Testis (tissue), 3 donors: ENCODE measurements around the gene ADGRB3. TPM values are rescaled to one million over a fixed set of nuclear protein-coding genes. Genes with fewer than 3 reads are reported as not detected.
"Not testable (repeated sequence)": the region's sequence is repeated elsewhere in the genome, so short reads cannot be mapped to it uniquely, and the experiment has no call there.

Experiments
- DNase-seq: peaks from one replicate; pipeline ENCODE4 v3.0.0-alpha.2; 2019
- H3K27ac ChIP-seq, 2 donors: fragments of 200-600 bp; sonication (generic); one replicate each; pipeline ENCODE4 v1.5.1; 2019
- H3K27me3 ChIP-seq: fragments of 200-600 bp; sonication (generic); one replicate; pipeline ENCODE4 v1.5.1; 2019
- H3K36me3 ChIP-seq: fragments of 200-600 bp; sonication (generic); one replicate; pipeline ENCODE4 v1.5.1; 2017; ENCODE audit warnings: low read depth; ENCODE audit errors: missing control alignments
- H3K4me1 ChIP-seq: fragments of 200-600 bp; sonication (generic); one replicate; pipeline ENCODE4 v1.5.1; 2019
- H3K4me3 ChIP-seq, 2 donors: fragments of 200-600 bp; sonication (generic); one replicate each; pipeline ENCODE4 v1.5.1; 2017 to 2019
- H3K9me3 ChIP-seq: fragments of 200-600 bp; sonication (generic); one replicate; pipeline ENCODE4 v1.5.1; 2017
- POLR2A ChIP-seq: fragments of 450-650 bp; IDR thresholded peaks from one replicate; pipeline ENCODE4 v1.6.1; 2017; ENCODE audit warnings: antibody characterized with exemption, mild to moderate bottlenecking, moderate library complexity
- WGBS, 2 donors: methylation state at CpG; one replicate each; pipeline ENCODE4 v1.1.5; 2018; 5-methylcytosine and 5-hydroxymethylcytosine counted together
- intact Hi-C: fragments of 100-400 bp; cut with DNase I; formaldehyde crosslinking; loops from one replicate; pipeline ENCODE4 v1.15.1; 2023; ENCODE audit warnings: low total_unique reads
- polyA plus RNA-seq: library from polyadenylated mRNA; stranded (reverse); fragments of 350-450 nt; fragmentation: Illumina TruSeq; extraction: RNeasy Lipid Tissue Mini Kit (QIAGEN cat#74804); gene quantifications from one replicate; pipeline ENCODE4 v1.2.3, GENCODE V29; 2014; ENCODE audit warnings: low read depth, low replicate concordance; ENCODE audit not compliant: insufficient read depth
- total RNA-seq, 2 donors: library from RNA; depleted of rRNA; stranded (reverse); fragments of >200 nt; gene quantifications; one replicate each; pipeline ENCODE4 v1.2.3, GENCODE V29; 2016
- TF ChIP-seq, protein P1 (sequence below), 3 experiments: fragments of 450-650 bp in 2 of 3; fragments of 200-600 bp in 1 of 3; sonication (generic) in 1 of 3; IDR thresholded peaks; one replicate each; pipeline ENCODE4 v1.5.1; 2016 to 2019; ENCODE audit warnings: antibody characterized with exemption in 3 of 3, mild to moderate bottlenecking in 2 of 3, moderate library complexity in 1 of 3

Gene ADGRB3
- total and polyA plus RNA-seq, 3 donors from 2014 or later = 3.2 to 5.7 (median 4.3) TPM

DNA sequence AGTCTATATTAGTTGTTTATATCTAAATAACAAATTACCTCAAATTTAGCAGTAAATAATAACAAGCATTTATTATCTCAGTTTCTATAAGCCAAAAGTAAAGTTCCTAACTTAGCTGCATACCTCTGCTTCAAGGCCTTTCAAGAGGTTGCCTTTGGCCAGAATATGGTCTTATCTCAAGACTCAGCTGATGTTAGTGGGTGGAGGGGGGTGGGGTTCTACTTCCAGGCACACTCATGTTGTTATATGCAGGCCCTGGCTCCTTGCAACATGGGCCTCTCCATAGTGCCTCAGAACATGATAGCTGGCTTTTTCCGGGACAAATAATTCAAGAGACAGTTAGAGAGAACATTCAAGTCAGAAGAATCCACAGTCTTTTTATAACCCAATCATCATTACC lies 266.0 kb downstream of the ADGRB3 start:
- intact Hi-C loops = no loop called here
- H3K4me1 ChIP-seq = no peaks in the 10 kb centered on the region
- no peak for DNase-seq
- H3K27ac ChIP-seq = no peak overlapping the region
- no peak overlapping the region for H3K4me3 ChIP-seq
- no peaks in the 10 kb centered on the region for H3K27me3 ChIP-seq
- no peak for TF ChIP-seq POLR2A
- TF ChIP-seq, protein P1, sequence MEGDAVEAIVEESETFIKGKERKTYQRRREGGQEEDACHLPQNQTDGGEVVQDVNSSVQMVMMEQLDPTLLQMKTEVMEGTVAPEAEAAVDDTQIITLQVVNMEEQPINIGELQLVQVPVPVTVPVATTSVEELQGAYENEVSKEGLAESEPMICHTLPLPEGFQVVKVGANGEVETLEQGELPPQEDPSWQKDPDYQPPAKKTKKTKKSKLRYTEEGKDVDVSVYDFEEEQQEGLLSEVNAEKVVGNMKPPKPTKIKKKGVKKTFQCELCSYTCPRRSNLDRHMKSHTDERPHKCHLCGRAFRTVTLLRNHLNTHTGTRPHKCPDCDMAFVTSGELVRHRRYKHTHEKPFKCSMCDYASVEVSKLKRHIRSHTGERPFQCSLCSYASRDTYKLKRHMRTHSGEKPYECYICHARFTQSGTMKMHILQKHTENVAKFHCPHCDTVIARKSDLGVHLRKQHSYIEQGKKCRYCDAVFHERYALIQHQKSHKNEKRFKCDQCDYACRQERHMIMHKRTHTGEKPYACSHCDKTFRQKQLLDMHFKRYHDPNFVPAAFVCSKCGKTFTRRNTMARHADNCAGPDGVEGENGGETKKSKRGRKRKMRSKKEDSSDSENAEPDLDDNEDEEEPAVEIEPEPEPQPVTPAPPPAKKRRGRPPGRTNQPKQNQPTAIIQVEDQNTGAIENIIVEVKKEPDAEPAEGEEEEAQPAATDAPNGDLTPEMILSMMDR (IDR thresholded peaks at IDR 0.05) = no peak
- no peaks in the 10 kb centered on the region for H3K9me3 ChIP-seq
- WGBS, 2 donors = 93 to 100% methylated on average over 1 of the region's 1 CpG
- H3K36me3 ChIP-seq = no peaks in the 10 kb centered on the region

DNA sequence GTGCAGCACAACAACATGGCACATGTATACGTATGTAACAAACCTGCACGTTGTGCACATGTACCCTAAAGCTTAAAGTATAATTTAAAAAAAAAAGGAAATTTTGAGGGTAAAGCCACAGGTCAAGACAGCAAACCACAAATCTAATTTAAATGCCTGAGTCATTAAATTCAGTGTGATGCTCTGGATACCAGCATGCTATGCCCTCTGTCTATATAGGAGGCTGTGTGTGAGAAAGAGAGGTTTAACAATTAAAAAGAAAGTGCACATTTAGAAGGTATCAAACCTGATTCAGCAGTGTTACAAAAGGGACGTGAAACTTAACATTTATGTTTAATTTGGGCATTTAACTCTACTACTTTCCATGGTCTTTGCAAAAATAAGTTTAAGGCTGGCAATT lies 276.3 kb downstream of the ADGRB3 start:
- intact Hi-C loops = no loop called here
- Histone ChIP-seq H3K36me3 (no peaks in the 10 kb centered on the region), H3K4me1 (no peaks in the 10 kb centered on the region), H3K27me3 (no peaks in the 10 kb centered on the region), H3K4me3 (no peak overlapping the region), H3K9me3 (no peaks in the 10 kb centered on the region), H3K27ac (no peak overlapping the region)
- no peak for TF ChIP-seq POLR2A
- TF ChIP-seq, protein P1 (IDR thresholded peaks at IDR 0.05) = no peak
- no peak for DNase-seq
- 86 to 89% methylated on average over 3 of the region's 3 CpGs for WGBS, 2 donors

DNA sequence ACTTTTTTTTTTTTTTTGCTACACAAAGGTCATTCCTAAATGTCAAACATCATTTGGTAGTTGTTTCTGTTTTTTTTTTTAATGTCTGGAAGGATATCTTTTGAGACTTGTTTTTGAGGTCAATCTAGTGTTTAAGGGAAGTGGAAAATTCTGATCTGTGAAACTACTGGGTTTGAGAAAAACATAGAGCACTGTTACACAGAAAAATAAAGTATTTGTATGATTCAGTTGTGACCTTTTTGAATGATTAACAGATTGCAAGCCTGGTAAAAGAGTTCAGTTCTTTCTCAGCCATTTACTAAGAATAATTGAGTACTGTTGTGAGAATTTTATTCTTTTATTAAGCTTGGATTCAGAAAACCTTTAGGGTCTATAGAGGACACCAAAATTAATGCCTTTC lies 276.7 kb downstream of the ADGRB3 start:
- intact Hi-C loops = no loop called here
- Histone ChIP-seq H3K4me3 (no peak overlapping the region), H3K27me3 (no peaks in the 10 kb centered on the region), H3K36me3 (no peaks in the 10 kb centered on the region), H3K27ac (no peak overlapping the region), H3K4me1 (no peaks in the 10 kb centered on the region), H3K9me3 (no peaks in the 10 kb centered on the region)
- no peak for DNase-seq
- TF ChIP-seq POLR2A = no peak
- TF ChIP-seq, protein P1 (IDR thresholded peaks at IDR 0.05) = no peak

DNA sequence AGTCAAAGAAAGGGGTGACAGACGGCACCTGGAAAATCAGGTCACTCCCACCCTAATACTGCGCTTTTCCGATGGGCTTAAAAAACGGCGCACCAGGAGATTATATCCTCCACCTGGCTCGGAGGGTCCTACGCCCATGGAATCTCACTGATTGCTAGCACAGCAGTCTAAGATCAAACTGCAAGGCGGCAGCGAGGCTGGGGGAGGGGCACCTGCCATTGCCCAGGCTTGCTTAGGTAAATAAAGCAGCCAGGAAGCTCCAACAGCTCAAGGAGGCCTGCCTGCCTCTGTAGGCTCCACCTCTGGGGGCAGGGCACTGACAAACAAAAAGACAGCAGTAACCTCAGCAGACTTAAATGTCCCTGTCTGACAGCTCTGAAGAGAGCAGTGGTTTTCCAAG lies 277.7 kb downstream of the ADGRB3 start:
- DNase-seq, H3K9me3 ChIP-seq, H3K27ac ChIP-seq, intact Hi-C loops, H3K36me3 ChIP-seq, H3K4me1 ChIP-seq, H3K4me3 ChIP-seq, H3K27me3 ChIP-seq: not testable (repeated sequence)
- WGBS, 2 donors = 97 to 99% methylated on average over 7 to 9 of the region's 9 CpGs

DNA sequence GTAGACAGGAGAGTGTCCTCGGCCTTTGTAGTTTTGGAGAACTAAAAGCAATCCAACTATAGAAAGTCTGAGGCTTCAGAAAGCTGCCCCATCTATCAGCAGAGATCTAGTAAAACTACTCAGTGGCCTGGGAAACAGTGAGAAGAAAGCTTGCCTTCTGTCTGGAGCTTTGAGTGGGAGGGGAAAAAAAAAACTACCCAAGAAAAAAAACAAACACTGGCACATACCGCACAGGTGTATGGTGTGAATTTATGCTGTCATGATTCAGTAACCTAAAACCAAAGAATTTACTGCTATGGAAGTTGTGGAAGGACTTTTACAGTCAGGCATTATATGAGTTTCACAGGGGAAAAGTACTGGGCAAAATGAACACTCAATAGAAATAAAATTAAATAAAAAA lies 280.5 kb downstream of the ADGRB3 start:
- Histone ChIP-seq H3K27ac (no peak overlapping the region), H3K4me3 (no peak overlapping the region), H3K27me3 (no peaks in the 10 kb centered on the region), H3K9me3 (no peaks in the 10 kb centered on the region), H3K36me3 (no peaks in the 10 kb centered on the region), H3K4me1 (no peaks in the 10 kb centered on the region)
- DNase-seq = no peak
- TF ChIP-seq POLR2A = no peak
- TF ChIP-seq, protein P1 (IDR thresholded peaks at IDR 0.05) = no peak
- intact Hi-C loops = no loop called here
- WGBS, 2 donors = 71 to 73% methylated on average over 2 of the region's 2 CpGs
